Neural cell (in vitro differentiated cells): Measurements from ENCODE around the gene CRYGD. TPM values are rescaled to one million over a fixed set of nuclear protein-coding genes. Genes with fewer than 3 reads are reported as not detected.

Experiments used
- H2AFZ ChIP-seq: fragments of 200-600, 300-800 bp; sonication (generic), shearing (Covaris generic); 2 replicates; pipeline ENCODE4 v1.6.0; 2014; ENCODE audit warnings: low read depth, mild to moderate bottlenecking, antibody characterized with exemption, low read length, moderate library complexity
- H3F3A ChIP-seq: fragments of 200-600 bp; shearing (Covaris generic); 2 replicates; pipeline ENCODE4 v1.6.1; 2016; ENCODE audit warnings: mild to moderate bottlenecking, moderate library complexity, mixed read lengths, antibody characterized with exemption, low read length; ENCODE audit not compliant: insufficient read depth, poor library complexity, severe bottlenecking
- H3K27ac ChIP-seq: fragments of 200-600, 300-800 bp; sonication (generic), shearing (Covaris generic); 2 replicates; pipeline ENCODE4 v1.5.1; 2014; ENCODE audit warnings: mild to moderate bottlenecking, low read length, moderate library complexity
- H3K27me3 ChIP-seq: fragments of 300-800, 200-600 bp; sonication (generic), shearing (Covaris generic); 2 replicates; pipeline ENCODE4 v1.6.0; 2014; ENCODE audit warnings: mild to moderate bottlenecking, low read depth, low read length, moderate library complexity; ENCODE audit not compliant: insufficient read depth
- H3K36me3 ChIP-seq: fragments of 300-800, 200-600 bp; sonication (generic), shearing (Covaris generic); 2 replicates; pipeline ENCODE4 v1.5.1; 2014; ENCODE audit warnings: mild to moderate bottlenecking, antibody characterized with exemption, low read length, moderate library complexity; ENCODE audit not compliant: insufficient read depth
- H3K4me2 ChIP-seq: fragments of 300-800, 200-600 bp; sonication (generic), shearing (Covaris generic); 2 replicates; pipeline ENCODE4 v1.6.0; 2014; ENCODE audit warnings: mild to moderate bottlenecking, low read length
- H3K4me3 ChIP-seq: fragments of 300-800, 200-600 bp; sonication (generic), shearing (Covaris generic); 2 replicates; pipeline ENCODE4 v1.5.1; 2014; ENCODE audit warnings: mild to moderate bottlenecking, low read length, moderate library complexity
- H3K79me2 ChIP-seq: fragments of 200-600 bp; shearing (Covaris generic); replicated peaks from 2 replicates; pipeline ENCODE4 v1.6.0; 2014; ENCODE audit warnings: mild to moderate bottlenecking, low read length, moderate library complexity; ENCODE audit not compliant: insufficient read depth
- H3K9ac ChIP-seq: fragments of 300-800, 200-600 bp; sonication (generic), shearing (Covaris generic); 2 replicates; pipeline ENCODE4 v1.6.1; 2016; ENCODE audit warnings: mild to moderate bottlenecking, low read length, mixed read lengths
- H3K9me2 ChIP-seq: fragments of 200-600 bp; shearing (Covaris generic); 2 replicates; pipeline ENCODE4 v1.6.1; 2016; ENCODE audit warnings: mild to moderate bottlenecking, low read length, mixed read lengths; ENCODE audit not compliant: insufficient read depth
- H3K9me3 ChIP-seq: fragments of 200-600, 300-800 bp; sonication (generic), shearing (Covaris generic); 2 replicates; pipeline ENCODE4 v1.6.1; 2016; ENCODE audit warnings: mild to moderate bottlenecking, mixed run types, low read length, moderate library complexity, mixed read lengths
- H4K20me1 ChIP-seq: fragments of 200-600 bp; shearing (Covaris generic); 2 replicates; pipeline ENCODE4 v1.6.1; 2016; ENCODE audit warnings: mild to moderate bottlenecking, mixed run types; ENCODE audit not compliant: insufficient read depth
- EP300 ChIP-seq: fragments of 450-650 bp; conservative IDR thresholded peaks from 2 replicates; pipeline ENCODE4 v1.6.1; 2014; ENCODE audit warnings: antibody characterized with exemption, mild to moderate bottlenecking, moderate library complexity; ENCODE audit not compliant: poor library complexity, severe bottlenecking
- EZH2 ChIP-seq: fragments of 200-600, 300-800 bp; shearing (Covaris generic), sonication (generic); IDR thresholded peaks from 2 replicates; pipeline ENCODE4 v1.6.1; 2014; ENCODE audit warnings: antibody characterized with exemption, low read length, borderline replicate concordance, mild to moderate bottlenecking; ENCODE audit not compliant: insufficient read depth, poor library complexity, severe bottlenecking
- MXI1 ChIP-seq: fragments of 450-650 bp; conservative IDR thresholded peaks from 2 replicates; pipeline ENCODE4 v1.6.1; 2014; ENCODE audit warnings: antibody characterized with exemption, mild to moderate bottlenecking; ENCODE audit not compliant: poor library complexity, severe bottlenecking
- POLR2AphosphoS5 ChIP-seq: IDR thresholded peaks from 2 replicates; pipeline ENCODE4 v1.6.1; 2012
- RAD21 ChIP-seq: fragments of 450-650 bp; conservative IDR thresholded peaks from 2 replicates; pipeline ENCODE4 v1.6.1; 2014; ENCODE audit warnings: antibody characterized with exemption, mild to moderate bottlenecking, moderate library complexity
- SMC3 ChIP-seq: fragments of 450-650 bp; conservative IDR thresholded peaks from 2 replicates; pipeline ENCODE4 v1.6.1; 2014; ENCODE audit warnings: antibody characterized with exemption, mild to moderate bottlenecking, moderate library complexity; ENCODE audit not compliant: poor library complexity
- TAF1 ChIP-seq: IDR thresholded peaks from 2 replicates; pipeline ENCODE4 v1.6.1; 2012; ENCODE audit warnings: low read depth
- polyA plus RNA-seq: library from polyadenylated mRNA; depleted of rRNA; stranded (reverse); fragments of >200 nt; gene quantifications from 2 replicates; pipeline ENCODE4 v1.2.3, GENCODE V29; 2014
- TF ChIP-seq, protein P1 (sequence below): IDR thresholded peaks from 2 replicates; pipeline ENCODE4 v1.6.1; 2012; ENCODE audit warnings: borderline replicate concordance
- TF ChIP-seq, protein P2 (sequence below): fragments of 450-650 bp; IDR thresholded peaks from 2 replicates; pipeline ENCODE4 v1.5.1; 2014; ENCODE audit warnings: antibody characterized with exemption, mild to moderate bottlenecking, moderate library complexity; ENCODE audit not compliant: poor library complexity, severe bottlenecking

The CRYGD gene
- polyA plus RNA-seq, 1 donor from 2014 or later: not detected

DNA sequence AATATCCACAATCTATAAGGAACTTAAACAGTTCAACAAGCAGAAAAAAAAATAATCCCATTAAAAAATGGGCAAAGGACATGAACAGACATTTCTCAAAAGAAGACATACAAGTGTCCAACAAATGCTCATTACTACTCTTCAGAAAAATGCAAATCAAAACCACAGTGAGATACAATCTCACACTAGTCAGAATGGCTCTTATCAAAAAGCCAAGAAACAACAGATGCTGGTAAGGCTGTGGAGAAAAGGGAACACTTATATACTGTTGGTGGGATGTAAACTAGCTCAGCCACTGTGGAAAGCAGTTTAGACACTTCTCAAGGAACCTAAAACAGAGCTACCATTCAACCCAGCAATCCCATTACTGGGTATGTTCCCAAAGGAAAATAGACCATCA, 28.8 kb upstream of the CRYGD start:
- H3K36me3 ChIP-seq: no peaks in the 10 kb centered on the region
- H3F3A ChIP-seq: no peaks in the 10 kb centered on the region
- H3K79me2 ChIP-seq: no peaks in the 10 kb centered on the region
- no peaks in the 10 kb centered on the region for H3K9me3 ChIP-seq
- no peak overlapping the region for H3K27ac ChIP-seq
- TF ChIP-seq SMC3 (no peak), MXI1 (no peak), TAF1 (no peak), RAD21 (no peak), POLR2AphosphoS5 (no peak), EZH2 (no peak), EP300 (no peak)
- TF ChIP-seq, protein P1, sequence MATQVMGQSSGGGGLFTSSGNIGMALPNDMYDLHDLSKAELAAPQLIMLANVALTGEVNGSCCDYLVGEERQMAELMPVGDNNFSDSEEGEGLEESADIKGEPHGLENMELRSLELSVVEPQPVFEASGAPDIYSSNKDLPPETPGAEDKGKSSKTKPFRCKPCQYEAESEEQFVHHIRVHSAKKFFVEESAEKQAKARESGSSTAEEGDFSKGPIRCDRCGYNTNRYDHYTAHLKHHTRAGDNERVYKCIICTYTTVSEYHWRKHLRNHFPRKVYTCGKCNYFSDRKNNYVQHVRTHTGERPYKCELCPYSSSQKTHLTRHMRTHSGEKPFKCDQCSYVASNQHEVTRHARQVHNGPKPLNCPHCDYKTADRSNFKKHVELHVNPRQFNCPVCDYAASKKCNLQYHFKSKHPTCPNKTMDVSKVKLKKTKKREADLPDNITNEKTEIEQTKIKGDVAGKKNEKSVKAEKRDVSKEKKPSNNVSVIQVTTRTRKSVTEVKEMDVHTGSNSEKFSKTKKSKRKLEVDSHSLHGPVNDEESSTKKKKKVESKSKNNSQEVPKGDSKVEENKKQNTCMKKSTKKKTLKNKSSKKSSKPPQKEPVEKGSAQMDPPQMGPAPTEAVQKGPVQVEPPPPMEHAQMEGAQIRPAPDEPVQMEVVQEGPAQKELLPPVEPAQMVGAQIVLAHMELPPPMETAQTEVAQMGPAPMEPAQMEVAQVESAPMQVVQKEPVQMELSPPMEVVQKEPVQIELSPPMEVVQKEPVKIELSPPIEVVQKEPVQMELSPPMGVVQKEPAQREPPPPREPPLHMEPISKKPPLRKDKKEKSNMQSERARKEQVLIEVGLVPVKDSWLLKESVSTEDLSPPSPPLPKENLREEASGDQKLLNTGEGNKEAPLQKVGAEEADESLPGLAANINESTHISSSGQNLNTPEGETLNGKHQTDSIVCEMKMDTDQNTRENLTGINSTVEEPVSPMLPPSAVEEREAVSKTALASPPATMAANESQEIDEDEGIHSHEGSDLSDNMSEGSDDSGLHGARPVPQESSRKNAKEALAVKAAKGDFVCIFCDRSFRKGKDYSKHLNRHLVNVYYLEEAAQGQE: no peak
- TF ChIP-seq, protein P2, sequence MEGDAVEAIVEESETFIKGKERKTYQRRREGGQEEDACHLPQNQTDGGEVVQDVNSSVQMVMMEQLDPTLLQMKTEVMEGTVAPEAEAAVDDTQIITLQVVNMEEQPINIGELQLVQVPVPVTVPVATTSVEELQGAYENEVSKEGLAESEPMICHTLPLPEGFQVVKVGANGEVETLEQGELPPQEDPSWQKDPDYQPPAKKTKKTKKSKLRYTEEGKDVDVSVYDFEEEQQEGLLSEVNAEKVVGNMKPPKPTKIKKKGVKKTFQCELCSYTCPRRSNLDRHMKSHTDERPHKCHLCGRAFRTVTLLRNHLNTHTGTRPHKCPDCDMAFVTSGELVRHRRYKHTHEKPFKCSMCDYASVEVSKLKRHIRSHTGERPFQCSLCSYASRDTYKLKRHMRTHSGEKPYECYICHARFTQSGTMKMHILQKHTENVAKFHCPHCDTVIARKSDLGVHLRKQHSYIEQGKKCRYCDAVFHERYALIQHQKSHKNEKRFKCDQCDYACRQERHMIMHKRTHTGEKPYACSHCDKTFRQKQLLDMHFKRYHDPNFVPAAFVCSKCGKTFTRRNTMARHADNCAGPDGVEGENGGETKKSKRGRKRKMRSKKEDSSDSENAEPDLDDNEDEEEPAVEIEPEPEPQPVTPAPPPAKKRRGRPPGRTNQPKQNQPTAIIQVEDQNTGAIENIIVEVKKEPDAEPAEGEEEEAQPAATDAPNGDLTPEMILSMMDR: no peak
- H3K27me3 ChIP-seq: no peaks in the 10 kb centered on the region
- no peak overlapping the region for H3K9ac ChIP-seq
- H3K4me2 ChIP-seq: no peak overlapping the region
- H2AFZ ChIP-seq: no peak overlapping the region
- H3K9me2 ChIP-seq: no peaks in the 10 kb centered on the region
- no peaks in the 10 kb centered on the region for H4K20me1 ChIP-seq
- H3K4me3 ChIP-seq: no peak overlapping the region

DNA sequence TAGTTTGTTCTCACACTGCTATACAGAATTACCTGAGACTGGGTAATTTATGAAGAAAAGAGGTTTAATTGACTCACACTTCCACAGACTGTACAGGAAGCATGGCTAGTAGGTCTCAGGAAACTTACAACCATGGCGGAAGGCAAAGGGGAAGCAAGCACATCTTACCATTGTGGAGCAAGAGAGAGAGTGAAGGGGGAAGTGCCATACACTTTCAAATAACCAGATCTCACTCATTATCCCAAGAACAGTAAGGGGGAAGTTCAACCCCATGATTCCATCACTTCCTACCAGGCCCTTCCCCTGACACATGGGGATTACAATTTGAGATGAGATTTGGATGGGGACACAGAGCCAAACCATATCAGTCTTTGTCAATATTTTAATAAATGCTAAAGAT, 26.6 kb upstream of the CRYGD start:
- no peak for TF ChIP-seq SMC3
- TF ChIP-seq RAD21: no peak
- no peak for TF ChIP-seq EP300
- TF ChIP-seq TAF1: no peak
- TF ChIP-seq EZH2: no peak
- TF ChIP-seq MXI1: no peak
- TF ChIP-seq, protein P1: no peak
- no peak for TF ChIP-seq POLR2AphosphoS5
- TF ChIP-seq, protein P2: no peak
- Histone ChIP-seq H4K20me1 (no peaks in the 10 kb centered on the region), H3K27me3 (no peaks in the 10 kb centered on the region)

More for the DNA sequence above, 26.6 kb upstream of the CRYGD start:
- Histone ChIP-seq H3K9me2 (no peaks in the 10 kb centered on the region), H3K36me3 (no peaks in the 10 kb centered on the region), H3K4me2 (no peak overlapping the region), H3F3A (no peaks in the 10 kb centered on the region), H3K27ac (no peak overlapping the region), H3K9me3 (no peaks in the 10 kb centered on the region), H3K9ac (no peak overlapping the region), H3K4me3 (no peak overlapping the region), H2AFZ (no peak overlapping the region), H3K79me2 (no peaks in the 10 kb centered on the region)
